OCI-LY7 (cell line): ENCODE measurements around the gene MRO. TPM values are rescaled to one million over a fixed set of nuclear protein-coding genes. Genes with fewer than 3 reads are reported as not detected.

Experiments used
- BruUV-seq: library from RNA; stranded (reverse); fragments of 400-500 nt; replicated peaks from 2 replicates; lab custom pipeline; 2021; lab: Mats Ljungman, UMichigan
- CTCF ChIA-PET: fragments of 300-600 bp; sonication (Branson Sonifier 250); formaldehyde crosslinking; loops from one replicate; lab custom pipeline; 2022; ENCODE audit warnings: antibody characterized with exemption; ENCODE audit not compliant: unreplicated experiment; lab: Charles Lee
- POLR2A ChIA-PET: fragments of 300-600 bp; sonication (Branson Sonifier 250); formaldehyde crosslinking; loops from one replicate; lab custom pipeline; 2022; ENCODE audit warnings: antibody characterized with exemption; lab: Charles Lee
- DNase-seq: peaks from one replicate; pipeline ENCODE4 v3.0.0-alpha.2; 2015; ENCODE audit warnings: low spot score
- H2AFZ ChIP-seq: fragments of 200-600 bp; sonication (generic), shearing (Covaris generic); 2 replicates; pipeline ENCODE4 v1.6.1; 2014; ENCODE audit warnings: mild to moderate bottlenecking, antibody characterized with exemption, low read length, moderate library complexity
- H3K27ac ChIP-seq: fragments of 200-600 bp; sonication (generic); 2 replicates; pipeline ENCODE4 v1.5.1; 2014; ENCODE audit warnings: mixed run types, low read depth, mild to moderate bottlenecking, moderate library complexity, low read length, inconsistent platforms; ENCODE audit not compliant: poor library complexity, severe bottlenecking
- H3K36me3 ChIP-seq: fragments of 200-600 bp; sonication (generic); 2 replicates; pipeline ENCODE4 v1.6.1; 2014; ENCODE audit warnings: mild to moderate bottlenecking, antibody characterized with exemption, low read length, moderate library complexity, mixed read lengths; ENCODE audit not compliant: insufficient read depth
- H3K4me1 ChIP-seq: fragments of 200-600 bp; sonication (generic); 2 replicates; pipeline ENCODE4 v1.5.1; 2014; ENCODE audit warnings: mild to moderate bottlenecking, low read length; ENCODE audit not compliant: insufficient read depth, poor library complexity, severe bottlenecking
- H3K4me2 ChIP-seq: fragments of 200-600 bp; sonication (generic); 2 replicates; pipeline ENCODE4 v1.6.1; 2014; ENCODE audit warnings: mild to moderate bottlenecking, low read length
- H3K4me3 ChIP-seq: fragments of 200-600 bp; sonication (generic); 2 replicates; pipeline ENCODE4 v1.5.1; 2014; ENCODE audit warnings: mild to moderate bottlenecking, low read depth, low read length; ENCODE audit not compliant: poor library complexity, severe bottlenecking
- H3K79me2 ChIP-seq: fragments of 200-600 bp; sonication (generic); 2 replicates; pipeline ENCODE4 v1.6.1; 2016; ENCODE audit warnings: low read depth, mild to moderate bottlenecking, low read length, moderate library complexity, mixed read lengths; ENCODE audit not compliant: insufficient read depth
- H3K9me2 ChIP-seq: fragments of 200-600 bp; sonication (generic); 2 replicates; pipeline ENCODE4 v1.6.1; 2016; ENCODE audit warnings: mild to moderate bottlenecking, low read length, mixed read lengths; ENCODE audit not compliant: insufficient read depth
- H3K9me3 ChIP-seq: fragments of 200-600 bp; sonication (generic); 2 replicates; pipeline ENCODE4 v1.6.1; 2014; ENCODE audit warnings: mild to moderate bottlenecking, mixed run types, low read length, mixed read lengths
- H4K20me1 ChIP-seq: fragments of 200-600 bp; sonication (generic); 2 replicates; pipeline ENCODE4 v1.6.1; 2014; ENCODE audit warnings: mild to moderate bottlenecking, antibody characterized with exemption, low read length, moderate library complexity, mixed read lengths; ENCODE audit not compliant: insufficient read depth
- CTCF ChIP-seq: fragments of 200-600 bp; sonication (generic); conservative IDR thresholded peaks from 2 replicates; pipeline ENCODE4 v1.5.1; 2014; ENCODE audit warnings: mild to moderate bottlenecking, antibody characterized with exemption, low read length, moderate library complexity, mixed read lengths
- EZH2phosphoT487 ChIP-seq: fragments of 200-600 bp; sonication (generic); IDR thresholded peaks from 2 replicates; pipeline ENCODE4 v1.6.1; 2018; ENCODE audit warnings: low read depth, borderline replicate concordance, mild to moderate bottlenecking, mixed run types, antibody characterized with exemption, low read length, moderate library complexity, mixed read lengths
- intact Hi-C: fragments of 100-400 bp; cut with micrococcal nuclease; formaldehyde crosslinking; loops from one replicate; pipeline ENCODE4 v1.10.0; 2022; ENCODE audit not compliant: unreplicated experiment
- total RNA-seq, 2 experiments: library from RNA; depleted of rRNA in 1 of 2; stranded (reverse); fragments of >200 nt in 1 of 2; shearing (Covaris generic) in 1 of 2; gene quantifications; 2 replicates each; pipeline ENCODE4 v1.2.3, GENCODE V29; 2014 to 2022

Gene MRO
- total RNA-seq, 2 experiments from 2014 or later = 0.22 to 0.46 TPM

GRCh38 chr18:50826027-50826426, 6.2 kb upstream of the MRO start:
- no peaks in the 10 kb centered on the region for H4K20me1 ChIP-seq
- H3K4me2 ChIP-seq = no peak overlapping the region
- H2AFZ ChIP-seq = no peak overlapping the region
- H3K27ac ChIP-seq = no peak overlapping the region
- H3K36me3 ChIP-seq = no peaks in the 10 kb centered on the region
- BruUV-seq = no TSS peak
- H3K4me1 ChIP-seq = peaks cover 8% of the 10 kb centered on the region
- POLR2A ChIA-PET = no interaction called here
- DNase-seq = no peak
- H3K9me2 ChIP-seq = no peaks in the 10 kb centered on the region
- H3K79me2 ChIP-seq = no peaks in the 10 kb centered on the region
- TF ChIP-seq EZH2phosphoT487 (no peak), CTCF (no peak)
- no peaks in the 10 kb centered on the region for H3K9me3 ChIP-seq
- intact Hi-C loops = loop anchor here (10.0 kb wide), 1 partner anchor 139 kb away; the partner anchor contains the start of gene ELAC1
- no peak overlapping the region for H3K4me3 ChIP-seq
- CTCF ChIA-PET = no interaction called here

GRCh38 chr18:50825621-50826020, 5.8 kb upstream of the MRO start:
- no peak overlapping the region for H3K4me2 ChIP-seq
- no peaks in the 10 kb centered on the region for H3K9me2 ChIP-seq
- POLR2A ChIA-PET = no interaction called here
- intact Hi-C loops = loop anchor here (10.0 kb wide), 1 partner anchor 139 kb away; the partner anchor contains the start of gene ELAC1
- peaks cover 12% of the 10 kb centered on the region for H3K4me1 ChIP-seq
- no TSS peak for BruUV-seq
- H3K27ac ChIP-seq = no peak overlapping the region
- CTCF ChIA-PET = no interaction called here
- TF ChIP-seq EZH2phosphoT487 (no peak), CTCF (no peak)
- H3K9me3 ChIP-seq = no peaks in the 10 kb centered on the region
- no peak overlapping the region for H3K4me3 ChIP-seq
- no peaks in the 10 kb centered on the region for H3K36me3 ChIP-seq
- H3K79me2 ChIP-seq = no peaks in the 10 kb centered on the region
- no peak for DNase-seq
- H4K20me1 ChIP-seq = no peaks in the 10 kb centered on the region
- no peak overlapping the region for H2AFZ ChIP-seq

GRCh38 chr18:50822756-50823155, 2.9 kb upstream of the MRO start:
- TF ChIP-seq EZH2phosphoT487 (no peak), CTCF (no peak)
- Histone ChIP-seq H3K9me2 (no peaks in the 10 kb centered on the region), H4K20me1 (no peaks in the 10 kb centered on the region), H3K27ac (no peak overlapping the region), H2AFZ (no peak overlapping the region), H3K79me2 (no peaks in the 10 kb centered on the region), H3K4me3 (no peak overlapping the region), H3K36me3 (no peaks in the 10 kb centered on the region), H3K4me2 (no peak overlapping the region), H3K9me3 (no peaks in the 10 kb centered on the region), H3K4me1 (peaks cover 31% of the 10 kb centered on the region)
- POLR2A ChIA-PET = interaction anchor here (1.1 to 2.1 kb wide), 2 partner anchors 9 to 121 kb away, joined by 3 to 6 read pairs; no protein-coding TSS in a partner anchor
- BruUV-seq = no TSS peak
- intact Hi-C loops = loop anchor here (10.0 kb wide), 1 partner anchor 142 kb away; the partner anchor contains the start of gene ELAC1
- no peak for DNase-seq
- CTCF ChIA-PET = no interaction called here
